Body of pancreas (tissue), 4 donors: ENCODE results near the gene PTPRD.

Source experiments
- CTCF ChIP-seq, 7 experiments: fragments of 450-650 bp in 4 of 7; fragments of 200-600 bp in 3 of 7; sonication (generic) in 3 of 7; IDR thresholded peaks; one replicate each; pipeline ENCODE4 v1.5.1; 2016 to 2019; ENCODE audit warnings: antibody characterized with exemption in 7 of 7
- POLR2A ChIP-seq, 3 donors: fragments of 450-650 bp; IDR thresholded peaks; one replicate each; pipeline ENCODE4 v1.6.1; 2016; ENCODE audit warnings: antibody characterized with exemption in 3 of 3, mild to moderate bottlenecking in 2 of 3

- TF ChIP-seq CTCF (IDR thresholded peaks at IDR 0.05): no peak
- TF ChIP-seq POLR2A (IDR thresholded peaks at IDR 0.05): no peak
These were observed 1488.2 kb downstream of the PTPRD start for GRCh38 chr9:9124616-9125015.
